Nephron progenitor cell (in vitro differentiated cells): ENCODE data around the gene WWTR1.
A peak's percentile ranks its signal among the peaks of the same experiment; 100 is the strongest.

ENCODE experiments used
- DNase-seq: peaks from one replicate; pipeline ENCODE4 v3.0.0; 2021
- H3K27ac Mint-ChIP-seq: 2 replicates; pipeline ENCODE4 v1.8.0; 2021; ENCODE audit warnings: mild to moderate bottlenecking, moderate library complexity, mixed read lengths
- H3K27me3 Mint-ChIP-seq: 2 replicates; pipeline ENCODE4 v1.8.0; 2021; ENCODE audit warnings: mild to moderate bottlenecking, low read depth, mixed read lengths; ENCODE audit not compliant: poor library complexity
- H3K36me3 Mint-ChIP-seq: 2 replicates; pipeline ENCODE4 v1.8.0; 2021; ENCODE audit warnings: low read depth, mixed read lengths
- H3K4me1 Mint-ChIP-seq: 2 replicates; pipeline ENCODE4 v1.8.0; 2021; ENCODE audit warnings: mixed read lengths
- H3K4me3 Mint-ChIP-seq: 2 replicates; pipeline ENCODE4 v1.8.0; 2021; ENCODE audit warnings: mild to moderate bottlenecking, moderate library complexity, mixed read lengths
- H3K9me3 Mint-ChIP-seq: 2 replicates; pipeline ENCODE4 v1.8.0; 2021; ENCODE audit warnings: mild to moderate bottlenecking, moderate library complexity, mixed read lengths
- TF ChIP-seq, protein P1 (sequence below): fragments of 200-600 bp; sonication (generic); IDR thresholded peaks from 2 replicates; pipeline ENCODE4 v1.5.0; 2021; ENCODE audit warnings: antibody characterized with exemption

The WWTR1 gene

DNA sequence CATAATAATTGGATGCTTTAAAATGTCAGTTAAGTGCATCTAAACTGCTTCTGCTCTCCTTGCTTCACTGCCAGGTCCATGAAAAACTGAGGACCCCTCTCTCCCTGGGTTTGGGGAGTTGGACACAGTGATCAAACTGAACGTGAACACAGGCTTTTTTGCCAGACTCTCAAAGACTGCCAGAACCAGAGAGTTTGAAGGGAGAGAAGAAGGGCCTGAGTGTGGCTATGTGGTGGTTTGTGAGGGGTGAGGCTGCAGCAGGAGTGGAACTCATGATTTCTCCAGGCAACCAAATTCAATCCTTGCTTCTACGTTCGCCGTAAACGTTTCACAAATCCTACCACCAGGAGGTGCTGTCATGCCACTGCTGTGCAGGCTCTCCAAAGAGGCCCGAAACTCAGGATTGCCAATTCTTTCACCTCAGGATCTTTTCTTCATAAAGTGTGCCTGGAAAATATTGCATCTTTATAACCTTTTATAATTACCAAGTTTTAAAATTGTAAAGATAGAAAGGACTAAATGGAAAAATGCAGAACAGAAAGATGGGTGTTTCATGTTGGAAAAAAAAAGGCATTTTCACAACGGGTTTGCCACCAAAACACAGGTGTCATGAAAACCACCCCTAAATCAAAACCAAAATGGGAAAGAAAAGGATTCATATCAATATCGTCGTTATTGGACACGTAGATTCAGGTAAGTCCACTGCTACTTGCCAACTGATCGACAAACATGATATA is 163.6 kb downstream of the WWTR1 start:
- Mint-ChIP-seq H3K4me3 (no peak overlapping the region), H3K27ac (no peak overlapping the region), H3K36me3 (no peaks in the 10 kb centered on the region), H3K9me3 (no peaks in the 10 kb centered on the region), H3K27me3 (peaks cover 6% of the 10 kb centered on the region), H3K4me1 (no peaks in the 10 kb centered on the region)
- DNase-seq = peak; percentile 79
- TF ChIP-seq, protein P1, sequence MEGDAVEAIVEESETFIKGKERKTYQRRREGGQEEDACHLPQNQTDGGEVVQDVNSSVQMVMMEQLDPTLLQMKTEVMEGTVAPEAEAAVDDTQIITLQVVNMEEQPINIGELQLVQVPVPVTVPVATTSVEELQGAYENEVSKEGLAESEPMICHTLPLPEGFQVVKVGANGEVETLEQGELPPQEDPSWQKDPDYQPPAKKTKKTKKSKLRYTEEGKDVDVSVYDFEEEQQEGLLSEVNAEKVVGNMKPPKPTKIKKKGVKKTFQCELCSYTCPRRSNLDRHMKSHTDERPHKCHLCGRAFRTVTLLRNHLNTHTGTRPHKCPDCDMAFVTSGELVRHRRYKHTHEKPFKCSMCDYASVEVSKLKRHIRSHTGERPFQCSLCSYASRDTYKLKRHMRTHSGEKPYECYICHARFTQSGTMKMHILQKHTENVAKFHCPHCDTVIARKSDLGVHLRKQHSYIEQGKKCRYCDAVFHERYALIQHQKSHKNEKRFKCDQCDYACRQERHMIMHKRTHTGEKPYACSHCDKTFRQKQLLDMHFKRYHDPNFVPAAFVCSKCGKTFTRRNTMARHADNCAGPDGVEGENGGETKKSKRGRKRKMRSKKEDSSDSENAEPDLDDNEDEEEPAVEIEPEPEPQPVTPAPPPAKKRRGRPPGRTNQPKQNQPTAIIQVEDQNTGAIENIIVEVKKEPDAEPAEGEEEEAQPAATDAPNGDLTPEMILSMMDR = peak; percentile 75

DNA sequence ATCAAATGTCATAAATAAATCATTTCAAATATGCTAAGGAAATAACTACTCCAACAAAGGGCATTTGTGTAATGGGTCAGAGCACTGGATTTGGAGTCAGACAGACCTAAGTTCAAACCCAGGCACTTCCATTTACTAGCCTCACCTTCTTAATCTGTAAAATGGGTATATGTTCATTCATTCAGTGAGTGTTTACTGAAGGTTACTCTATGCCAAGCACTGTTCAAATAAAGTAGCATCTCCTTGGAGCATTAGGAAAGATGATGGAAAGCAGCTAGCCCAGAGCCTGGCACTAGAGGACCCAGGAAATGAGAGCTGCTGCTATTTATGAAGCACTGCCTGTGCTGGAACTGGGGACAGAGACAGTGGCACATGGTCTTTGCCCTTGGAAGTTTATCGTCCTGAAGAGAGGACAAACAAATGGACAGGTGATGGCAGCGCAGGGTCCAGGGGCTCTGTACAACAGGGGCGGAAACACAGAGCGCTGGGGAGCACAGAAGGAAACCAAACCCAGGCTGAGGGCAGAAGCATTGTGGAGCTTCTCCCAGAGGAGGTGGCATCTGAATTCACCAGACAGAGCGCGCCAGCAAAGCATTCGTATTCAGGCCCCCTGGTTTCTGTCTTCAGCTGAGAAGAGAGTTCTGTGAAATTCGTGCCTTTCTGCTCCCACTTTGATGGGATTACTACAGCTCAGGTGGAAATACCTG is 164.4 kb downstream of the WWTR1 start:
- Mint-ChIP-seq H3K36me3 (no peaks in the 10 kb centered on the region), H3K27ac (no peak overlapping the region), H3K4me3 (no peak overlapping the region), H3K27me3 (peaks cover 9% of the 10 kb centered on the region), H3K9me3 (no peaks in the 10 kb centered on the region), H3K4me1 (no peaks in the 10 kb centered on the region)
- no peak for DNase-seq
- TF ChIP-seq, protein P1 = no peak

DNA sequence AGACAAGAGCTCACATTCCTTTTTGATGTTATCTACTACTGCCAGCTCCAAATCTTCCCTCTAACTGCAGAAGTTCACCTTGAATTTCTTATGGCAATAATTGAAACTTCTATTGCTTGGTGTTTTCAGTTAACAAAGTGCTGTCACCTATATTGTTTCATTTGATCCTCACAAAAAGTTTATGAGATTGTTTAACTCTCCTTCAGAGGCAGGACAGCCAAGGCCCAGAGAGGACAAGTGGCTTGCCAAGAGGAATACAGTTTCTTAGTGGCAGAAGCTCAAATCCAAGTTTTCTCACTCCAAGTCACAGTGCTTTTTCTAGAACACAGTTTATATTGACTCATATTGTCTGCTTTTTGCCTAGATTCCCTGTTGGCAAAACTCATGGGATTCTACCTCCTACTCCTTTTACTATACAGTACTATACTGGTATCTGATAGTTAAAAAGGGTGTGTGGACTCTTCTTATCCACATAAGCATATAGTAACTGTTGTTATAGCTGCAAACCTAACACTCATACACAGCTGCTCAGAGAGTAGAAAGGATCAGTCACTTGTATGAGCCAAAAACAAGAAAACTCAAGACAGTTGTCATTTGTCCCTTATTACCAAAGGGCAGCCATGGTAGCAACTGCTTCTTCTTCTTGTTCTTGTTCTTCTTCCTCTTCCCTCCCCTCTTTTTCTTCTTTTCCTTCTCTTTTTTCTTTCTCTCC is 167.4 kb downstream of the WWTR1 start:
- Mint-ChIP-seq H3K4me3 (no peak overlapping the region), H3K36me3 (no peaks in the 10 kb centered on the region), H3K9me3 (no peaks in the 10 kb centered on the region), H3K4me1 (no peaks in the 10 kb centered on the region), H3K27me3 (peaks cover 9% of the 10 kb centered on the region), H3K27ac (no peak overlapping the region)
- TF ChIP-seq, protein P1 = no peak
- no peak for DNase-seq

DNA sequence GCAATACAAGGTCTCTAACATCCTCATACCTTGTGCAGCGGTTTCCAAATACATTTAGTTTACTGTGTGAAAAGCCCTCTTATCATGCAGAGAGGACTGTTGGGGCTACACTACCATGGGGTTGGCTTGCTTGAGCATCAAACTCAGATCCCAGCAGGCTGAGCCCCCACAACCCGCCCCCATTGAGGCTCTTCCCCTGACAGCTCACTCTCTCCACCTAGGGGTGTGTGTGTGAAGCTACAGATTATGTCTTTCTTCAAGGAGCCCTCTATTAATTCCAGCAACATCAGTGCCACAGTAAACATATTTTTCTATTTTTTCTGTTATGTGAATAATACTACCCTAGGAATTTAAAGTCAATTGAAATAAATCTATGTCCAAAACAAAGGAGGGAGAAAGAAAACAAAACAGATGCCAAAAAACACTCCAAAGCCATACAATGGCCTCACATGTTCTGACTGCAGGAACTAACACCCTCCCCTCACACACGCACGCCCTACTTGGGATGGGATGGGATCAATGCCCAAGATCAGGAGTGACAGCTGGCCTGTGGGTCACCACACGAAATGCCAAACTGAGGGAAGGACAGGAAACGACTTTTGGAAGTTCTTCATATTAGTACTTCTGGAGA is 168.7 kb downstream of the WWTR1 start:
- Mint-ChIP-seq H3K9me3 (no peaks in the 10 kb centered on the region), H3K36me3 (no peaks in the 10 kb centered on the region), H3K27me3 (peaks cover 9% of the 10 kb centered on the region), H3K4me1 (no peaks in the 10 kb centered on the region), H3K27ac (no peak overlapping the region), H3K4me3 (no peak overlapping the region)
- TF ChIP-seq, protein P1 = peak; percentile 51
- peak; percentile 11 for DNase-seq

DNA sequence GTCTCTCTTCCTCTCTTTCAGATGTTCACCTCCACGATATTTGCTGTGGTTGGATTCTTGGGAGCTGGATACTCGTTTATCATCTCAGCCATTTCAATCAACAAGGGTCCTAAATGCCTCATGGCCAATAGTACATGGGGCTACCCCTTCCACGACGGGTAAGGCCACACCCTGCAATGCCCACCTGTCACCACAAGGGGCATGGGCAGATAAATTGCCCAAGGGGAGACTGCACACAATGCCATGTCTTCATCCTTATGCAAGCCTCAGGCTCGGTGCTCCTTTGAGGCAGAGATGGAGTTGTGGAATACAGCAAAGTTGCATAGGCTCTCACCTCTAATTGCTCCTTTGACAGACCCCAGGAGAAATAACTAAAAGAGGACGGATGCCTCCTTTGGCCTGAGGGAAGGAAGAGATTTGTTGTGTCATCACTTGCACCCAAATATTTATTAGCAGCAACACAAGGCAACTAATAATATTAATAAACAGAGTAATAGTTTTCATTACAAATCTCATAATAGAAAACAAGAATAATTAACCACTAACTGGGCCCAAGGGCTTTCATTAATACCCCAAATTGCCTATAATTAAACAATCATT is 170.1 kb downstream of the WWTR1 start:
- peak; percentile 46 for DNase-seq

More for the DNA sequence above, 170.1 kb downstream of the WWTR1 start:
- H3K9me3 Mint-ChIP-seq = no peaks in the 10 kb centered on the region
- H3K4me3 Mint-ChIP-seq = no peak overlapping the region
- H3K4me1 Mint-ChIP-seq = no peaks in the 10 kb centered on the region
- H3K27me3 Mint-ChIP-seq = peaks cover 11% of the 10 kb centered on the region
- H3K36me3 Mint-ChIP-seq = no peaks in the 10 kb centered on the region
- no peak overlapping the region for H3K27ac Mint-ChIP-seq
- TF ChIP-seq, protein P1 = peak; percentile 42
